NT2/D1 (cell line): ENCODE results near the gene SLC39A11.

Source experiments
- DNase-seq: peaks from one replicate; pipeline ENCODE4 v3.0.0-alpha.2; 2011; ENCODE audit warnings: low read depth, low spot score
- H3K27me3 ChIP-seq: 2 replicates; pipeline ENCODE4 v1.6.0; 2011; ENCODE audit warnings: mild to moderate bottlenecking; ENCODE audit not compliant: insufficient read length, insufficient read depth
- H3K36me3 ChIP-seq: 2 replicates; pipeline ENCODE4 v1.6.1; 2011; ENCODE audit warnings: mild to moderate bottlenecking, low read length, mixed read lengths; ENCODE audit not compliant: insufficient read depth, insufficient read length
- H3K4me1 ChIP-seq: 2 replicates; pipeline ENCODE4 v1.5.1; 2011; ENCODE audit not compliant: insufficient read depth, insufficient read length
- H3K4me3 ChIP-seq: 2 replicates; pipeline ENCODE4 v1.5.1; 2011; ENCODE audit warnings: low read depth; ENCODE audit not compliant: insufficient read length
- H3K9ac ChIP-seq: 2 replicates; pipeline ENCODE4 v1.6.0; 2011; ENCODE audit warnings: low read depth; ENCODE audit not compliant: insufficient read length
- H3K9me3 ChIP-seq: 2 replicates; pipeline ENCODE4 v1.5.1; 2011; ENCODE audit warnings: mild to moderate bottlenecking, low read length; ENCODE audit not compliant: insufficient read depth
- SUZ12 ChIP-seq: IDR thresholded peaks from 2 replicates; pipeline ENCODE4 v1.6.1; 2011; ENCODE audit not compliant: insufficient read length, insufficient read depth; ENCODE audit errors: extremely low read depth
- YY1 ChIP-seq: IDR thresholded peaks from 2 replicates; pipeline ENCODE4 v1.6.1; 2011; ENCODE audit not compliant: insufficient read length, insufficient read depth
- ZNF274 ChIP-seq: IDR thresholded peaks from 2 replicates; pipeline ENCODE4 v1.6.1; 2011; ENCODE audit warnings: mild to moderate bottlenecking, low read depth, low read length

SLC39A11 gene

GRCh38 chr17:72705905-72706395 lies 386.5 kb downstream of the SLC39A11 start:
- DNase-seq, result no peak
- Histone ChIP-seq H3K27me3 (no peaks in the 10 kb centered on the region), H3K9me3 (peaks cover 18% of the 10 kb centered on the region), H3K4me3 (no peak overlapping the region), H3K9ac (no peak overlapping the region), H3K36me3 (no peaks in the 10 kb centered on the region), H3K4me1 (no peaks in the 10 kb centered on the region)
- TF ChIP-seq ZNF274, result no peak
- TF ChIP-seq SUZ12, result no peak
- no peak for TF ChIP-seq YY1

DNA sequence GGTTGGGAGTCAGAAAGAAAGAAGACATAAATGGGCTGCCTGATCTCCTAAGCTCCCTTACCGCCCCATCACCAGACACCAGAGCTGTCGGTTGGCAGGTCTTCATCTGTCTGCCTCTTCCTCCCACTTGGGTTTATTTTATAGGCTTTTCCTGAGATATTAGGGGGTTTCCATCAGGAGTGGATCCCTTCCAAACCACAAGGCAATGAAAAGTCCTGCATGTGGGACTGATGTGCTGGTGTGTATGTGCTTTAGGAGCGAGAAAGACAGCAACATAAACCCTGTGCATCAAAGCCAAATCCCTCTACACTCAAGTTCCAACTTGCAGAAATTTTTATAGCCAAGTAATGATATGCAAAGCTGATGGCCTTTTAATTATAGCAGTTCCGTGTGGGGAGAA lies 389.5 kb downstream of the SLC39A11 start:
- H3K4me1 ChIP-seq, result peaks cover 3% of the 10 kb centered on the region
- H3K27me3 ChIP-seq, result no peaks in the 10 kb centered on the region
- H3K9me3 ChIP-seq, result 0 out of 2 replicates have a peak, but pooled peaks cover 1% of the 10 kb centered on the region
- no peak overlapping the region for H3K4me3 ChIP-seq
- no peaks in the 10 kb centered on the region for H3K36me3 ChIP-seq
- no peak for DNase-seq
- TF ChIP-seq SUZ12 (no peak), YY1 (no peak), ZNF274 (no peak)
- H3K9ac ChIP-seq, result no peak overlapping the region

DNA sequence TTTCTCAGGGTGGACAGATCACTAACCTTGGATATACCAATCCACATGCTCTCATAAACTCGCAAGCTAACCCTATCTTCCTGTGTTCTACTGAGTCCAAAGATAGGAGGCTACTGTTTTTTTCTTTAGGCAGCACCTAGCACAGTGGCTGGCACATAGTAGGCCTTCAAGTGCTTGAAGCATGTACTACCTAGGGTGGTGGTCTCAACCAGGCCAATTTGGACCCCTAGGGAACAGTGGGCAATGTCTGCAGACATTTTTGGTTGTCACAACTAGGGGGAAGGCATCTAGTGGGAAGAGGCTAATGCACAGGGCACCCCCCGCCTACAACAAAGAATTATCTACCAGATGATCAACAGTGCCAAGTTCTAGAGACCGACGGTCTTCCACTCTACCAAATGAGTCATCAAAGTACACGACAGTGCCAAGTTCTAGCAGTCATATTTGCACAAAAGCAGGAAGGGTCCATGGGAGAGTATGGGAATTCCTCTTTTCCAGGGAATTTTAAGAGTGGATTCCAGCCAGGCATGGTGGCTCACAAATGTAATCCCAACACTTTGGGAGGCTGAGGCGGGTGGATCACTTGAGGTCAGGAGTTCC lies 390.3 kb downstream of the SLC39A11 start:
- no peak for DNase-seq
- Histone ChIP-seq H3K36me3 (no peaks in the 10 kb centered on the region), H3K4me1 (peaks cover 3% of the 10 kb centered on the region), H3K27me3 (no peaks in the 10 kb centered on the region), H3K4me3 (no peak overlapping the region), H3K9ac (no peak overlapping the region), H3K9me3 (no peaks in the 10 kb centered on the region)
- TF ChIP-seq ZNF274, result no peak
- TF ChIP-seq SUZ12, result no peak
- no peak for TF ChIP-seq YY1

DNA sequence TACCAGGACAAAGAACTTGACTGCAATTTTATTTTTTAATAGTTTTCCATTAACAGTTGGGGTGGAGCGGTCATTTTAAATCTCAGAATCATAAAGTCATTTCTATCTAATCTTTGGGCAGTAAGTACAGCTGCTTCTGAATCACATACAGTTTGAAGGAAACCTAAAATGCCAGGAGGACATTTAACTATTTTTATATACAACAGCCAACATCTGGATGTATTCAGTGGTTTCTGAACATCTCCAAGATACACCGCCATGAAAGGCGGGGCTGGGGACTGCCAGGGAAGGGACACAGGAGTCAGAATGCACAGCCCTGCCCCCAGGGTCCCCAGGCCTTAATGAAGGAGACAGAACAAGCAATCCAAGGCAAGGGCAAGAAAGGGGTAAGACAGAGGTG lies 392.3 kb downstream of the SLC39A11 start:
- no peak for TF ChIP-seq YY1
- no peak for TF ChIP-seq SUZ12
- TF ChIP-seq ZNF274, result no peak
- Histone ChIP-seq H3K9me3 (no peaks in the 10 kb centered on the region), H3K4me3 (no peak overlapping the region), H3K27me3 (no peaks in the 10 kb centered on the region), H3K4me1 (peaks cover 3% of the 10 kb centered on the region), H3K9ac (no peak overlapping the region), H3K36me3 (no peaks in the 10 kb centered on the region)
- no peak for DNase-seq

- no peak for DNase-seq
- H3K27me3 ChIP-seq, result no peaks in the 10 kb centered on the region
- H3K36me3 ChIP-seq, result no peaks in the 10 kb centered on the region
Measured at GRCh38 chr17:72699545-72699944, 392.9 kb downstream of the SLC39A11 start.

DNA sequence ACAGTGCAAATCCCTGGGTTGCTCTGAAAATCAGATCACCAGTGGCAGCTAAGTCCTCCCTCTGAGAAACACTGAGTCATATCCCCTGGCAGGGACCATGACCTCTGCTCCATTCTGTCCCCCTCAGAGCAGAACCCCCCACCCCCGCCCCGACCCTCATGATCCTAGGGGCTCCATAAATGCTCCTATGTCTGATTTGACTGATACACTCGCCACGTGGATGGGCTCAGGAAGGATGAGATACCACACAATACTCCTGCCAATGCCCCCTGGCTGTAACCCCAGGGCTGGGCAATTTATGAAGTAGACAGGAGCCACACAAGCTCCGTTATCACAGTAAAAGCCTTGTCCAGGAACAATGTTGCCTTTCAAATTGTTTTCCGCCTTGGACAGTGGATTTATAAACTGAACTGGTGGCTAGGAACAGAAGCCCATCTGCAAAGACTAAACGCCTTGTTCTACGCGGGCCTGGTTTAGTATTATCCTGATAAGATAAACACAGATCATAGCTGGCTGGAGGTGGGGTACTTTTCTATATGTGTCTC lies 394.8 kb downstream of the SLC39A11 start:
- no peak overlapping the region for H3K9ac ChIP-seq
- H3K9me3 ChIP-seq, result no peaks in the 10 kb centered on the region
- H3K4me1 ChIP-seq, result peaks cover 3% of the 10 kb centered on the region
- no peak overlapping the region for H3K4me3 ChIP-seq
- DNase-seq, result no peak
- TF ChIP-seq YY1 (no peak), SUZ12 (no peak), ZNF274 (no peak)
- no peaks in the 10 kb centered on the region for H3K27me3 ChIP-seq
- no peaks in the 10 kb centered on the region for H3K36me3 ChIP-seq

More at GRCh38 chr17:72699545-72699944, 392.9 kb downstream of the SLC39A11 start:
- no peak for TF ChIP-seq ZNF274
- no peak for TF ChIP-seq YY1
- TF ChIP-seq SUZ12, result no peak
- no peak overlapping the region for H3K4me3 ChIP-seq
- no peak overlapping the region for H3K9ac ChIP-seq
- no peaks in the 10 kb centered on the region for H3K9me3 ChIP-seq
- peaks cover 3% of the 10 kb centered on the region for H3K4me1 ChIP-seq

GRCh38 chr17:72696721-72697120 lies 395.8 kb downstream of the SLC39A11 start:
- Histone ChIP-seq H3K4me1 (peaks cover 3% of the 10 kb centered on the region), H3K9me3 (no peaks in the 10 kb centered on the region), H3K36me3 (no peaks in the 10 kb centered on the region), H3K9ac (no peak overlapping the region), H3K27me3 (no peaks in the 10 kb centered on the region), H3K4me3 (no peak overlapping the region)
- DNase-seq, result no peak
- TF ChIP-seq SUZ12 (no peak), ZNF274 (no peak), YY1 (no peak)
